22Rv1 (cell line): ENCODE data around the gene ZBTB21.
"Not testable (repeated sequence)": the region's sequence is repeated elsewhere in the genome, so short reads cannot be mapped to it uniquely, and the experiment has no call there.

Source experiments
- H3K27ac ChIP-seq: fragments of 450-650 bp; 2 replicates; pipeline ENCODE4 v1.5.1; 2017
- CTCF ChIP-seq: fragments of 450-650 bp; IDR thresholded peaks from 2 replicates; pipeline ENCODE4 v1.5.1; 2017; ENCODE audit warnings: mild to moderate bottlenecking
- ZFX ChIP-seq: fragments of 450-650 bp; IDR thresholded peaks from 2 replicates; pipeline ENCODE4 v1.6.1; 2017; ENCODE audit warnings: antibody characterized with exemption, borderline replicate concordance

ZBTB21 gene

GRCh38 chr21:41961753-41962152 lies 48.4 kb downstream of the ZBTB21 start:
- TF ChIP-seq ZFX: no peak
- no peak for TF ChIP-seq CTCF
- H3K27ac ChIP-seq: no peak overlapping the region

- no peak overlapping the region for H3K27ac ChIP-seq
- TF ChIP-seq ZFX (no peak), CTCF (no peak)
Measured at GRCh38 chr21:41961282-41961701, 48.9 kb downstream of the ZBTB21 start.

GRCh38 chr21:41960386-41960785 lies 49.8 kb downstream of the ZBTB21 start:
- TF ChIP-seq ZFX (no peak), CTCF (no peak)
- H3K27ac ChIP-seq: no peak overlapping the region

GRCh38 chr21:41959697-41960096 lies 50.5 kb downstream of the ZBTB21 start:
- not testable (repeated sequence) for H3K27ac ChIP-seq

GRCh38 chr21:41958886-41959563 lies 51.1 kb downstream of the ZBTB21 start:
- H3K27ac ChIP-seq: no peak overlapping the region
- TF ChIP-seq CTCF (no peak), ZFX (no peak)

- H3K27ac ChIP-seq: no peak overlapping the region
- TF ChIP-seq CTCF (no peak), ZFX (no peak)
Measured at GRCh38 chr21:41957991-41958766, 52.0 kb downstream of the ZBTB21 start.

GRCh38 chr21:41956926-41957729 lies 53.0 kb downstream of the ZBTB21 start:
- TF ChIP-seq ZFX (no peak), CTCF (no peak)
- H3K27ac ChIP-seq: no peak overlapping the region
